ENCODE measurements around the gene ATP1A3.

The ATP1A3 gene

GRCh38 chr19:41933693-41934426 is 60.2 kb downstream of the ATP1A3 start:
- Histone ChIP-seq H3K4me1 (no peaks in the 10 kb centered on the region), H3K27me3 (peaks cover 83% of the 10 kb centered on the region), H3K36me3 (no peaks in the 10 kb centered on the region), H3K9me3 (no peaks in the 10 kb centered on the region), H3K4me3 (ENCODE audit: low read depth, low read length) (no peak overlapping the region)
- no peak for DNase-seq
- TF ChIP-seq CTCF (IDR thresholded peaks at IDR 0.05; ENCODE audit: low read depth, low read length): no peak

- no peaks in the 10 kb centered on the region for H3K9me3 ChIP-seq
- no peak overlapping the region for H3K4me3 ChIP-seq (ENCODE audit: low read depth, low read length)
- H3K4me1 ChIP-seq: no peaks in the 10 kb centered on the region
- no peak for TF ChIP-seq CTCF (IDR thresholded peaks at IDR 0.05; ENCODE audit: low read depth, low read length)
- no peak for DNase-seq
- no peaks in the 10 kb centered on the region for H3K36me3 ChIP-seq
- H3K27me3 ChIP-seq: peaks cover 89% of the 10 kb centered on the region
Measured at GRCh38 chr19:41932720-41933332, 61.2 kb downstream of the ATP1A3 start.

- Histone ChIP-seq H3K4me1 (no peaks in the 10 kb centered on the region), H3K4me3 (ENCODE audit: low read depth, low read length) (no peak overlapping the region), H3K9me3 (no peaks in the 10 kb centered on the region), H3K36me3 (no peaks in the 10 kb centered on the region), H3K27me3 (peaks cover 88% of the 10 kb centered on the region)
- no peak for TF ChIP-seq CTCF (IDR thresholded peaks at IDR 0.05; ENCODE audit: low read depth, low read length)
- no peak for DNase-seq
Measured at GRCh38 chr19:41932259-41932719, 61.7 kb downstream of the ATP1A3 start.

- H3K9me3 ChIP-seq: no peaks in the 10 kb centered on the region; the same call in 1 of the 2 replicates
- H3K27me3 ChIP-seq: peaks cover 86% of the 10 kb centered on the region
- H3K4me3 ChIP-seq (ENCODE audit: low read depth, low read length): no peak overlapping the region
- no peaks in the 10 kb centered on the region for H3K36me3 ChIP-seq
- DNase-seq: no peak
- no peaks in the 10 kb centered on the region for H3K4me1 ChIP-seq
- TF ChIP-seq CTCF (IDR thresholded peaks at IDR 0.05; ENCODE audit: low read depth, low read length): no peak
Measured at GRCh38 chr19:41930926-41931592, 63.0 kb downstream of the ATP1A3 start.

- H3K36me3 ChIP-seq: no peaks in the 10 kb centered on the region
- no peak for TF ChIP-seq CTCF (IDR thresholded peaks at IDR 0.05; ENCODE audit: low read depth, low read length)
- DNase-seq: no peak
- H3K27me3 ChIP-seq: peaks cover 83% of the 10 kb centered on the region
- H3K4me3 ChIP-seq (ENCODE audit: low read depth, low read length): no peak overlapping the region
- no peaks in the 10 kb centered on the region; the same call in 1 of the 2 replicates for H3K9me3 ChIP-seq
- no peaks in the 10 kb centered on the region for H3K4me1 ChIP-seq
Measured at GRCh38 chr19:41930322-41930722, 63.7 kb downstream of the ATP1A3 start.

Measured in BE2C (cell line).